ENCODE measurements around the gene GALNS.
"Not testable (repeated sequence)": the region's sequence is repeated elsewhere in the genome, so short reads cannot be mapped to it uniquely, and the experiment has no call there.

Gene GALNS

GRCh38 chr16:88783391-88784073 lies 73.2 kb downstream of the GALNS start:
- no peak for DNase-seq (ENCODE audit: low spot score)

DNA sequence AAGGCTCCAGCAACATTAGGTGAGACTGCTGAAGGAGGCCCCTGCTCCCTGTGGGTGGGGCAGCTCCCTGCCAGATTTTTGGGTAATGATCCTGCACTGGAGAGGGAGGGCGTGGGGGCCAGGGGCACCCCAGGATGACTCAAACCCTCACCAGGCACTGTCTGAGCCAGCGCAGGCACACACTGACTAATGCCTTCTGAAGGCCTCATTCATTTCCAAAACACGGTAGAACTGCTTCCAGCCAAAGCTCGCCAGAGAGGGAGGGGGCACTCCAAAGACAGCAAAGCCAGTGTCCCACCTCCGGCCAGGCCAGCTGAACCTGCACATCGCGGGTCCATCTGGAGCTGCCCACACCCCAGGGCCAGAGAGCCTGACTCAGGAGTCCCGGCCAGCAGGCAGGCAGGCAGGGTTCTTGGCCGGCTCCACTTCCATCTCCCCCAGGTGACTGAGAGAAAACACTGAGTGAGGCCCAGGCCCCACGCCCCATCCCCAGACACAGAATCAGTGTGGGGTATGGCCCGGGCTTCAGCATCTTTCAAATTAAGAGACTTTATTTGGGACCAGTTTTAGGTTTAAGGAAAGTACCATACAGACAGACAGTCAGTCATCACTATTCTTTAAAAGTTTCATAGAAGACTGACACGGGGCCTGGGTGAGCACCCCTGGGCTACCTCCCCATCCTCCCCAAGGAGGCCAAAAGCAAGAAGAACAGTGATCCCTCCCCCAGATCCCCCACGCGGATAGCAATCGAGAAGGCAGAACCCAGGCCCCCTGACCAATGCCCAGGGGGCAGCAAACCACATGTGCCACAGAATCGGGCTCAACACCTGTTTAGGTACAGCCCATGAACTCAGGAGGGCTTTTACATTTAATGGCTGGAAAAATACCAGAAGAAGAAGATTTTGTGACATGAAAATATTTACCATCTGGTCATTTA lies 74.0 kb downstream of the GALNS start:
- peak; percentile 86 for DNase-seq (ENCODE audit: low spot score)

DNA sequence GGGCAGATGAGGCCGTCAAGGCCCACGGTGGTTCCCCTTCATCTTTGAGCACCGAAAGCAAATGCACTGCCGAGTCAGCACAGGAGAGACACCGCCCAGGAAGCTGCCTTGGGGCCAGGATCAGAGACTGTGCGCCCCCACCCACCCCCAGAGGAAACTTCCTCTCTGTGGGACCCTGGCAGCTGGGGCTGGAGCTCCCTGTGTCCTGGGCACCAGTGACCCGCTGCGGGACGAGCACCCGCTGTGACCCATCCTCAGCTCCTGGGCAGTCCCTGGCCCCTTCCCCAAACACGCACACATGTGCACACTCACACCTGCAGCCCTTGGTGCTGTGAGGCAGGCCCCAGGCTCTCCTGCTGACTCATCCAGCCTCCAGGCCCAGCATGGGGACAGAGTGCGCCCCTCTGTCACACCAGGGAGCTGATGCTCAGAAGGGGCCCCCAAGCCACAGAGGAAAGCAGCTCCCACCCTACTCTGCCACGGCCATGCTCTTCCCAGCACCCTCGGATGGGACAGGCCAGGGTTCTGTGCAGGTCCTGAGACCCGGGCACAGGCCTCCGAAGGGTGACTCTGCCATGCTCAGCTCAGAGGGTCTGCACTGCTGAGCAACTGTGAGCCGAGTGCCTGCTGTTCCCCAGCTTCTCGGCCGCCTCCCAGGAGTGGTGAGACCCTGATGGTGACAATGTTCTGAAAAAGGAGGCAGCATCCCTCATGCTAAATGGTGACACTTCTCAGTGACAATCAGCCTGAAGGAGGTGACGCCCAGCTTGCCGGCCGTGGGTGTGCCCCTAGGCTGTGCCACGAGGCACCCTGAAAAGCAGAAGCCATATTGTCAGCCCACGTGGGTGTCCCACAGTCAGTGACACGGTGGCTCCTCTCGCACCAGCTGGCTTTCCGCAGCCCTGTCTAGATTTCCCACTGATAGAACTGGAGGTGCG lies 75.3 kb downstream of the GALNS start:
- DNase-seq (ENCODE audit: low spot score), result no peak

- no peak for DNase-seq (ENCODE audit: low spot score)
Observed at GRCh38 chr16:88780142-88781062, 76.3 kb downstream of the GALNS start.

DNA sequence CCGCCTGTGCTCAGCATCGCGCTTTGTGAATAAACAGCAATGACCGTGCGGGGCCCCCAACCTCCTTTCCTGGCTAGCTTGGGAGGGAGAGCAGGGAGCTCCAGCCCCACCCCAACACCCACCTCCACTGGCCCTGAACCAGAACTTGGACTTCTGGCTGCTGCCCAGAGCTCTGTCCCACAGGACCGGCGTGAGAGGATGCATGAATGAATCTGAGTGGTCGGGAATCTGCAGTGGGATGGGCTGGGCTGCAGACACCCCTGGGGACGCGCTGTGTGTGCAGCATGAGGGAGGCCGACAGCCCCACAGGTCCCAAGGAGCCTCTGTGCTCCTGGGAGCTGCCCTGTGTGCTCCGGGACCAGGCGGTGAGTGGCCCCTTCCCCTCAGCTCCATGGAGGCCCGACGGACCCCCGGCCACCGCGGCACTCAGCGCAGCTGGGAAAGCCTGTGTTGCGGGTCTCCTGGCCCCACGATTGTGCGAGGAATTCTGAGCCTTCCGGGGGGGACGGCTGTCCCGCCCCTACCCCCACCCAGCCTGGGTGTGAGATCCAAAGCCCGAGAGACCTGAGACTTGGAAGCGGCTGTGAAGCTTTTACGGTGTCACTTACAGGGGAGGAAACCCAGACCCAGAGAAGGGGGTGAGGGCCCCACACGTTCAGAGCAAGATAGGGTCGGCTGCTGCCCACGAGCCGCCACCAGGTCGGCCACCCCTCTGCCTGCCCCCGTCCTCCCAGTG lies 77.2 kb downstream of the GALNS start:
- DNase-seq (ENCODE audit: low spot score), result no peak

DNA sequence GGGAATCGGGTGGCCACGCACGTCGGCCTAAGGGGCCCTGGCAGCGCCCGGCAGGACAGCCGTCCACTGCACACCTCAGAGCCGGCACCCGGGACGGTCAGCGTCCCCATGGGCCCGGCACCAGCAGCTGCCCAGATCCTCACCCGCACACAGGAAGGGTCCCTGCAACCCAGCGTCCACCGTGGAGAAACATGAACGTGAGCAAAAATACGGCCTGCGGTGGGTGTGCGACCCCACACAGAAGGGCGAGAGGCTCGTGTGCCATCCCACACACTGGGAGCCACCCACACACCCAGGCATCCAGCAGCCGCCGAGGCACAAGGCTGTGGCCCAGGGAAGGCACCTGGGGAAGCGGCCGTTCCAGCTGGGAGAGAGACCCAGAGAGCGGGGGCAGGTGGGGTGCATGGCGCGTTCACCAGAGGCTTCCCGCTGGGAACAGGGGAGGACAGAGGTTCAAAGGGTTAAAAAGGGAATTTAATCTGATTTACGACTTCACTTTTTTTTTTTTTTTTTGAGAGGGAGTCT lies 78.1 kb downstream of the GALNS start:
- no peak for DNase-seq (ENCODE audit: low spot score)

DNA sequence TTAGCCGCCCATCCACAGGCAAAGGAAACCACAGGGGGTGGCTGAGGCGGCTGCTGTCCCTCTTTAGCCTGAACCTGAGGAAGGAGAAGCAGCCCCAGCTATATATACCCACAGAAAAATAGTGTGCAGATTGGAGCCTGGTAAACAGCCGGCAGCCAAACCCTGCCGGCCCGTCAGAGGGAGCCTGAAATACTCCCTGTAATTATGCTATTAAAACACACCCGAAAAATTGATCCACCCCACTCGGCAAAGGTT lies 78.5 kb downstream of the GALNS start:
- no peak for DNase-seq (ENCODE audit: low spot score)

DNA sequence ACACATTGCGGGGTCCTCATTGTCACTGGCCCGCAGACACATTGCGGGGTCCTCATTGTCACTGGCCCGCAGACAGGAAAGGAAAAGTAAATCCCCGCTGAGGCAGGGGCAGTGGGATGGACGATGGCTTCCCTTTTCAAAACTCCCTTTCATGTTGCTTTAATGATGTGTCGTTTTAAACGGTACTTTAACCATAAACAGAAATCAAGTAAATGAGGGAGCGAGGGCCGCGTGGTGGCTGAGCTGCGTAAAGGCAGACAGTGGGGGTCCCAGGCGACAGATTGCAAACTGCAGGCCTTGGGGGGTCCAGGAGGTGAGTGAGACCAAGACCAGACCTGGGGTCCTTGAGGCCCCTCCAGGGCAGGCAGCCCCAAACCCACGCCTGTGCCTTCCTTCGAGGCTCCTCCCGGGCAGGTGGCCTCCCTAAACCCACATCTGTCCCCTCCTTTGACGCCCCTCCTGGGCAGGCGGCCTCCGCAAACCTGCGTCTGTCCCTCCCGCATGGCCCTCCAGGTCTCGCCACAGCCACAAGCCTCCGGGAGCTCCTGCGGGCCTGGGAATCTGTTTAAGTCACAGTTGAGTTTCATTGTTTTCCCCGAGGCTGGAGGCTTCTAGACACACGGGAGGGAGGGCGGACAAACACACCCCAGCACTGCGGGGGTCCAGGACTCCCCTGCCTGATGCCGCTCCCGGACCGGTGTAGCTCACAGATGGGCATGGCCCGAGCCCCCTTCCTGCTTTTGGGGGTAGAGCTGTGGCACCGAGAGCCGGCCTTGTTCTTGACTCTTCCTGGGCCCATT lies 79.1 kb downstream of the GALNS start:
- DNase-seq (ENCODE audit: low spot score), result no peak

DNA sequence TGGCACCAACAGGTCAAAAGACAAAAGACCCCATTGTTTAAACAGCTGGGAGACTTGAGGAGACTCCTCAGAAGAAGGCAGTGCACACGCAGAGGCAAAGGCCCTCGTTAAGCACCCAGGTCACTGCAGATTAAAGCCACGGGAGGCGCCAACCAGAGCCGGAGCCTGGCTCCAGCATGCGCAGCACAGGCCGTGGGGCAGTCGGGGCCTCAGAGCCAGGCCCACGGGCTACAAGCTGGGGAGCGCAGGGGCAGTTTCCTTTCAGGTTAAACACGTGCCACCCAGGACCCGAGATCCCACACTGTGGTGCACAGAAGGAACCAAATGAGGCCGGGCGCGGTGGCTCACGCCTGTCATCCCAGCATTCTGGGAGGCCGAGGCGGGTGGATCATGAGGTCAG lies 80.9 kb downstream of the GALNS start:
- no peak for DNase-seq (ENCODE audit: low spot score)

DNA sequence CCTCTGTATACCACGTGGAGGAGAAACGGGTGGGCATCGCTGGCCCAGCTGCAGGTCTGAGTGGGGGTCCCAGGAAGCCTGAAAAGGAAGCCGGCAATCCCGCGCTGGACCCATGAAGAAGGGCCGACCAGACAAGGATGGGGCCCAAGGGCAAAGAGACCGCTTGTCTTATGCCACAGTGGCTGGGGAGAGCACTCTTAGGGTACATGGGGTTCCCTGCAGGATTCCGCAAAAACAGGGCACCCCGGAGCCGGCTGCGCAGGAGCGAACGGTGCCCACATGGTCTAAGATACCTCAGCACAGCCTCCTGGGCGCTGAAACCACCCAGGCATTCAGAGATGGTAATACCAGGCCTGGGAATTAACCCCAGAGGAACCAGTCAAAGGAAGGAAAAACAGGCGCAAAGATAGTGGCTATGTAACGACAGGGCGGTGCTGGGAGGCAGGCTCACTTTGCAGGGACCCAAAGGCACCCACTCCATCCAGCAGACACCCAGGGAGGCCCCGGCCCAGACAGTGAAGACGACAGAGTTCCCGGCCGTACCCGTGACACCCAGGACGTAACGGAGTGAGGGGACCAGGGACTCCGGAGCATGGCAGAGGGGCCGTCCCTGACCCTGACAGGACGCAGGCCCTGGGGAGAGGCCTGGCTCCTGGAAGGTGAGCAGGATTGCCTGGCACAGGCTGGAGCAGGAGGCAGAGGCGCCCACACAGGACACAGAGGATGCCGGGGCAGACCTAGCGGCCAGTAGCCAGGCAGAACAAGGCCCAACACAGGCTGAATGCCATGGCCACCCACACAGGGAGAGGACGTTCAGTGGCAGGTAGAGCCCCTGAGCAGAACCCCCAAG lies 82.0 kb downstream of the GALNS start:
- DNase-seq (ENCODE audit: low spot score), result no peak

GRCh38 chr16:88773812-88774291 lies 82.9 kb downstream of the GALNS start:
- peak; percentile 88 for DNase-seq (ENCODE audit: low spot score)

DNA sequence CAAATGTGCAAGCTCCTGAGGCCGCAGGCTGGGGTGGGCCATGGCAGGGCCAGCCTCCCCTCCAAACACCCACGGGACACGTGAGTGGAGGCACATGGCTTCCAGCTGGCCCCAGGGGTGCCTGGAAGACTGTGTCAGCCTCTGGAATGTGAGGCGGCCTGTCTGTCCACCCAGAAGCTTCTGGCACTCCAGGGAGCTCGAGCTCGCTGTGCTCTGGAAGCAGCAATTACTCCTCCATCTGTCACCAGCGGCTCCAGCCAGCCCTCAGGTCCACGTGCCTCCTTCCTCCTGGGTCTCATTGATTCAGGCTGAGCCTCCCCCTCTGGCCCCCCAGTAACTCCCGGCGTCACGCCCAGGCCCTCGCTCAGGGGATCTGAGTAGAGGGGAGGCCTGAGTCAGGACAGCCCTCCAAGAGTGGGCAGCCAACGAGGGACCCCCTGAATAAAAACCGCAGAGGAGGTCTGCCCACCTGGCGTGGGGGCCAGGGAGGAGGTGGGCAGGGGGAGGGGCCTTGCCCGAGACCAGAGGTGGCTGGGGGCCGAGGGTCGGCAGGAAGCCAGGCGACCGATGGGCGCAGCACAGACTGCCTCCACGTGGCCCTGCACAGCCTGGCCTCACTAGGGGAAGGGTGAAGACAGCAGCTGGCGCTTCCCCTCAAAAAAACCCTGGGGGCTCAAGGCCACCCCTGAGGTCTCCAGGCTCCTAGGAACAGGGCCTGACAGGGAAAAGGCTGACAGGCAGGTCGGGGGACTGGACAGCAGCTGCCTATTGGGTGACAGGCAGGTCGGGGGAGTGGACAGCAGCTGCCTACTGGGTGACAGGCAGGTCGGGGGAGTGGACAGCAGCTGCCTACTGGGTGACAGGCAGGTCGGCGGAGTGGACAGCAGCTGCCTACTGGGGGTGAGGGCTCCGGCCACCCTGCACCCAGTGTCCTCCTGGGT lies 83.6 kb downstream of the GALNS start:
- peak; percentile 94 for DNase-seq (ENCODE audit: low spot score)

DNA sequence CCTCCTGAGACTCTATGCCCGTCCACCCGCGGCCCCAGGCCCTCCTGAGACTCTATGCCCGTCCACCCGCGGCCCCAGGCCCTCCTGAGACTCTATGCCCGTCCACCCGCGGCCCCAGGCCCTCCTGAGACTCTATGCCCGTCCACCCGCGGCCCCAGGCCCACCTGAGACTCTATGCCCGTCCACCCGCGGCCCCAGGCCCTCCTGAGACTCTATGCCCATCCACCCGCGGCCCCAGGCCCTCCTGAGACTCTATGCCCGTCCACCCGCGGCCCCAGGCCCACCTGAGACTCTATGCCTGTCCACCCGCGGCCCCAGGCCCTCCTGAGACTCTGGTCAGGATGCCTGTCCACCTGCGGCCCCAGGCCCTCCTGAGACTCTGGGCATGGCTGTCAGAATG lies 85.0 kb downstream of the GALNS start:
- DNase-seq (ENCODE audit: low spot score), result not testable (repeated sequence)

DNA sequence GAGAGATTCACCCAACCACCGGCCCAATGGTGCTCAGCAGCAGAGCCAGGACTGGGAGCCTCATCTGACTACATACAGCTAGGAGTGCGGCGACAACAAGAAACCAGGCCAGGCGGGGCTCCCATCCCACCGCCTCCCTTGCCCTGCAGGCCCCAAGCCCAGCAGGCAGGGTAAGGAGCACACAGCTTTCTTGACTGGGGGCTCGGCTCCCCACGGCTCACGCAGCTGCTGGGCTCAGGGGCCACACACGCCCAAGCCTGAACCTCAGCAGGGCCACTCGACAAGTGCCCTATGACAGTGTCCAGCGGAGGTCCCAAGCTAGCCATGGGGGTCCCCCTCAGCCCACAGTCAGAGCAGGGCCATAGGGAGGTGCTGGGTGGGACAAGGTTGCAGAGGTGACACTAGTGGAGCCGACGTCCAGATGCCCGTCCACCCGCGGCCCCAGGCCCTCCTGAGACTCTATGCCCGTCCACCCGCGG lies 85.4 kb downstream of the GALNS start:
- DNase-seq (ENCODE audit: low spot score), result no peak

- no peak for DNase-seq (ENCODE audit: low spot score)
Observed at GRCh38 chr16:88770461-88771293, 86.1 kb downstream of the GALNS start.
